Cortex of kidney (tissue), 1 donor: ENCODE data around the gene TMEM150C.

ENCODE experiments used
- DNase-seq: peaks from one replicate; lab custom pipeline; 2025; lab: John Stamatoyannopoulos, UW

The TMEM150C gene

DNA sequence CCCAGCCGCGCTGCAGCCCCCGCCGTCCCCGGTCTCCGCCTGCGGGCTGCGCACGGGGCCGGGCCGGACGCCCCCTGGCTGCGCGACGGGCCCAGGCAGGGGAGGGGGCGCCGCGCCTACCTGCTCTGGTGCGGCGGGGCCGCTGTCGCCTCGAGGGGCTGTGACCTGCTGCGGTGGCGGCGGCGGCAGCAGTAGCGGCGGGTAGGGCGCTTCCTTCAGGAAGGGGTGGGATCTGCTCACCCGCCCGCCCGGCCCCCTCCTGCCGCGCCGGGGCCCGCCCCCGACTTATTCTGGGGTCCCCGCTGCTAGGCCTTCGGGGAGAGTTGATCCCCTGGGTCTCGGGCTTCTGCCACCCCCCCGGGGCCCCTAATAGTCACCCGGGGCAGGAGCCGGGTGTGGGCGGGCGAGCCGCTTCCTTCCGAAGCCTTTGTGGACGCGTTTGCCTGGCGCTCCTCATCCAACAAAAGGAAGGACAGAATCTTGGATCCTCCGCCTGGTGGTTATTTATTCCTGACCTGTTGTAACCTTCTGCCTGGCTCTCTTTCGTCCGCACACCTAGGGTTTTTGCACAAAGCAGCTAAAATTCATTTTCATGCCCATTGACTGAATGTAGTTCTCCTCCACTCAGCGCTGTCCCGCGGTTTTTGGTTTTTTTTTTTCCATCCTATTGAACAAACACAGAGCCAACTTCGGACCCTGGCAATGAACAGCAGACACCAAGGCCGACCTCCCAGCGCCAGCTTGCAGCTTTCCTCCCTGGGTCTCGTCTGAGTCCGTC, at the start of gene TMEM150C:
Gene TMEM150C, minus strand, starts transcription at position 203 of the 778 bp plus-strand sequence. CDS start 57,331 bp downstream, outside the sequence.
- no peak for DNase-seq

DNA sequence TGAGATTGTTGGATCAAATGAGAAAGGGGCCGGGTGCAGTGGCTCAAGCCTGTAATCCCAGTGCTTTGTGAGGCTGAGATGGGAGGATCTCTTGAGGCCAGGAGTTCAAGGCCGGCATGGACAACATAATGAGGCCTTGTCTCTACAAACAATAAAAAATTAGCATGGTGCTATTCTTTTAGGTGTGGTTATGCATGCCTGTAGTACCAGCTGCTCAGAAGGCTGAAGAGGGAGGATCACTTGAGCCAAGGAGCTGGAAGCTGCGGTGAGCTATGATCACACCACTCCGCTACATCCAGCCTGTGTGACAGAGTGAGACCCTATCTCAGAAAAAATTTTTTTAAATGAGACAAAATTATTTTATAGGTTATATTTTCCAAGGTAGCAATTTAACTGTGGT, 49.7 kb upstream of the TMEM150C start:
- no peak for DNase-seq

DNA sequence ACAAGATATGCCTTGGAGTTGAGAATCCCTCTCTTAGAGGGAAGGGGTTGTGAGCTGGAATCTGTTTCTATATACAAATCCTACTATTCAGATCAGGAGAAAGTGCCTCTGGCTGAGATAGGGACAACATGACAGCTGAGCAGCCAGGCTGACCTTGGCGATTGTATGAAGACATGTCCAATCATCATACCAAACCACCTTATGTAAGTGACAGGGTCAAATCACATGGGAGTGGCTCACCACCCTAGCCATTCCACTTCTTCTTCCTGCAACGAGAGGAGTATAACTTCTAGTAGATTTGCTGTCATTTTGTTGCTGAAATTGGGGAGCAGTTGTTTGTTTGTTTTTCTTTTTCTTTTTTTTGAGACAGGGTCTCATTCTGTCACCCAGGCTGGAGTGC, 48.3 kb upstream of the TMEM150C start:
- no peak for DNase-seq

DNA sequence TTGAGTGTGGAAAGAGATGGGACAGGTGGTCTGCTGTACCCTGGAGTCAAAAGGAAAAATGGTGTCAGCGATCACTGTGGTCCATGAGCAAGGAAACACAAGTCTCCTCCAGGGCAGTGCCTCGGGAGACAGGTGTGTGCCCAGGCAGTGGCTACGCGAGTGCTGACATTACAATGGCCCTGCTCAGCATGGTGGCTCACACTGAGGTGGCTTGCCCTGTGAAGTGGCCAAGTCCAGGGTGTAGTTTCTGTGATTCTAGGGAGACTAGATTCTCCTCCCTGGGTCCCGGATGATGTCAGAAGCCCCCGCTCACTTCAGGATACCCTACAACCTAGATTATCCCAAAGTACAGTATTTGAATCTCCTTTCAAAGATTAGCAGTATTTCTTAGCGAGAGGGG, 44.8 kb upstream of the TMEM150C start:
- DNase-seq, result no peak

GRCh38 chr4:82604522-82604921, 42.7 kb upstream of the TMEM150C start:
- DNase-seq, result no peak

GRCh38 chr4:82601242-82602015, 39.6 kb upstream of the TMEM150C start:
- no peak for DNase-seq

DNA sequence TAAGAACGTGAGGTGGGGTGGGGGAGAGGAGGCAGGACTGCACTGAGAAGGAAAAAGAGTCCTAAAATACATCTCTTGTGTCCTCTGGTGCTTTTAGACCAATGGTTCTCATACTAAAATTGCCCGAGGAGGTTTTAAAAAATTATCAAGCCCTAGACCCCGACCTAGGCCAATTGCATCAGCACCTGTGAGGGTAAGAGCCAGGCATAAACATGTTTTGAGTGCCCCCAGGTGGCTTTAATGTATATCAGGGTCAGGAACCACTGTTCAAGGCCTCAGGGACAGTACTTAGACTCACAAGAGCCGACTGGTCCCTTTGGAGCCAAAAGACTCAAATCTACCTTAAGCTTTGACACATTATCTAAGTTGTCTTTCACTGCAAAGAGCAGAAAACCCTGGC, 37.5 kb upstream of the TMEM150C start:
- no peak for DNase-seq

DNA sequence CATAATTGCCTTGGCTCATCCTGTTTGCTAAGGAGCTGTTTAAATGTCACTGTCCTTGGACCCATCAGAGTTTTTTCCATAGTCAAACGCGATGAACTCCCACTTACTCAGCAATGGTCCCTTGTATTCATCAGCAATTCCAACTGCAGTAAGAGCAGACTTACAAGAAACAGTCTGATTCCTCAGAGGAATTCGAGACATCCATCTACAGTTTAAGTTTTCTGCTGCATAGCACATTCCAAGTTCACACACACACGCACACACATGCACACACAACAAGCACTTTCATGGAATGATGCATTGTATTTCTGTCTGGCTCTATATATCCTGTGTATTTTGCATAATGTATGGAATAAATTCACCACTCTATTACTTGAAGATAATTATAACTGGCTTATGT, 32.7 kb upstream of the TMEM150C start:
- DNase-seq, result no peak

DNA sequence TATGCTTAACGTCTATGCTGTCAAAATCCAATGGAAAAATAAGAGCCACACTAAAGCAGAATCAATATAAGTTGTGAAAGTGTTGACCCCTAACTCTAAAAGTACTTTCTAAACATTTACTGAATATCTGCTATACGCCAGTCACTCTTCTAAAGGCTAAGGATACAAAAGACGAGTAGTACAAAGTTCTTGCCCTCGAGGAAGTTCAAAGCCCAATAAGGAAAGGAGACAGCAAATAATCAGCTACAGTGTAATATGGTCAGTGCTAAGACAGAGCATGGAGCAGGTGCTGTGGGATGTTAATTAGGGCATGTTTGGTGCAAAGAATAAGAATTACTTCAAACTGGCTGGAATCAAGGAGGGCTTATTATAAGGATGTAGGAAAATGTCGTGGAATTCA, 31.6 kb upstream of the TMEM150C start:
- no peak for DNase-seq

- DNase-seq, result no peak
These were observed 30.9 kb upstream of the TMEM150C start for GRCh38 chr4:82592639-82593038.

DNA sequence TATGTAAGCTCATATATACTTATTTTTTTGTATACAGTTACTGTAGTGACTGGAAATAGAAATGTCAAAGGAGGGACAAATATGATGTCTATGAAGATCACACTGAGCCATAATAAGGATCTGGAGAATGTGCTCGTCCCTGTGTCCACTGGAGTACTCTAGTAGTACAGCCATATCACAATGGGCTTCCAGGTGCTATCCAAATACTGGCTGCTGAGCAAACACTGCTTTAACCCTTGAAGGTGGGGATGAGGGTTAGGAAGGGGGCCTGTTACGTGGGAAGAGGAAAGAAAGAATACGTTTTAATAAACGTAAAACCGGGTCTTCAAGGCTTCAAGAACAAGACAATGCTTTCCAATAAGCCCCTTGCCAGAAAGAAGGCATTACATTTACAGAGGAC, 29.8 kb upstream of the TMEM150C start:
- no peak for DNase-seq

- no peak for DNase-seq
These were observed 28.0 kb upstream of the TMEM150C start for GRCh38 chr4:82589756-82590155.

- no peak for DNase-seq
These were observed 27.0 kb upstream of the TMEM150C start for GRCh38 chr4:82588771-82589270.

DNA sequence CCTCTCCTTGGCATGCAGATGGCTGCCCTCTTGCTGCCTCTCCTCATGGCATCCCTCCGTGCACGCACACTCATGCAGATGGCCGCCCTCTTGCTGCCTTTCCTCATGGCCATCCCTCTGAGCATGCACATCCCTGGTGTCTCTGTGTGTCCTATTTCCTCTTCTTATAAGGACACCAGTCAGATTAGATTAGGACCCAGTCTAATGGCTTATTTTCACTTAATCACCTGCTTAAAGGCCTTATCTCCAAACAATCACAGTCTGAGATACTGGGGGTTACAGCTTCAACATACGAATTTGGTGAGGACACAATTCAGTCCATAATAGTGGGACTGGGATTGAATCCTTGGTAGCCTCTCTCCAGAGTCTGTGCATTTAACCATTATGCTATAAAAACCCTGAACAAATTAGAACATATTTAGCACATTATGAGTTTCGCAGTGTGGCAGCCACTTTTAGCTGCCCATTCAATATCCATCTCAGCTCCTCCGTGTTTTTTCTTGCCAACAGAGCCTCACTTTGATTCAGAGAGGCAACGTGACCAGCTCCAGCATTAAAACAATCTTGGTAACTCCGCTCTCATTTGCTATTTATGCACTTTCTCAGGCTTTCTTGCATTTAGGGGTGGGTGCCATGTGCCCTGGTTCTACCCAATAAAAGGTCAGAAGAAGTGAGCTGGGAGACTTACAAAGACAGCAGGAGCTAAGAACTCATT, 26.2 kb upstream of the TMEM150C start:
- no peak for DNase-seq

DNA sequence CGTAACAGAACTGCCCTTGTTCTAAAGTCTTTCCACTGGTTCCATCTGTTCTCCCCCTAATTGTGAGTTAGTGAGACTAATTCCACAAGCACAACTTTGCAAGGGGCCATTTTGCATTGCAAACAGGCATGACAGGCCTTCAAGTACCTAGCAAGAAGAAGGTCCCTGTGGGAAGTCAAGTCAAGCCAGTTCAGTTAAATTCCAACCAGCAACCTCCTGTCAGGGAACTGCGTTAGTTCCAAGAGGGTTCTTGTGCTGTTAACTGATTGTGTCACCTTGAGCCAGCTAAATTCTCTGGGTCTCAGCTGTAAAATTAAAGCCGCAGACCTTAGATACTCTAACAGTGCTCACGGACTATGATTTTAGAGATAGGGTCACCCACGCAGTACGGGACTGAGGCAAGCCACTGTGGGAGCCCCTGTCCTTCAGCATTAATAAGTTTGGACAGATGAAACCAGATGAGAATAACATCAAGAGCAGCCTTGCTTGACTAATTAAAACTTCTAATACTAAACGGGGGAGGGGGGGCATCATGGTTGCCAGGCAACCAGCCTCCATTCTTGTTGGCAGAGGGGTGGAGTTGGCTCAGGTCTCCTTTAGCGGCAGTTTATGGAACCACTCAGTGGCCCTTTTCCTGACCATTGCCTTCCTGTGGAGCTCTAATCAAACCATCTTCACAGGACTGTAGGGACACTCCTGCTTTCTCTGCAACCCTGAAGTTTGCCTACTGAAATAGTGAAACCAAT, 24.1 kb upstream of the TMEM150C start:
- no peak for DNase-seq

GRCh38 chr4:82584931-82585330, 23.1 kb upstream of the TMEM150C start:
- no peak for DNase-seq

DNA sequence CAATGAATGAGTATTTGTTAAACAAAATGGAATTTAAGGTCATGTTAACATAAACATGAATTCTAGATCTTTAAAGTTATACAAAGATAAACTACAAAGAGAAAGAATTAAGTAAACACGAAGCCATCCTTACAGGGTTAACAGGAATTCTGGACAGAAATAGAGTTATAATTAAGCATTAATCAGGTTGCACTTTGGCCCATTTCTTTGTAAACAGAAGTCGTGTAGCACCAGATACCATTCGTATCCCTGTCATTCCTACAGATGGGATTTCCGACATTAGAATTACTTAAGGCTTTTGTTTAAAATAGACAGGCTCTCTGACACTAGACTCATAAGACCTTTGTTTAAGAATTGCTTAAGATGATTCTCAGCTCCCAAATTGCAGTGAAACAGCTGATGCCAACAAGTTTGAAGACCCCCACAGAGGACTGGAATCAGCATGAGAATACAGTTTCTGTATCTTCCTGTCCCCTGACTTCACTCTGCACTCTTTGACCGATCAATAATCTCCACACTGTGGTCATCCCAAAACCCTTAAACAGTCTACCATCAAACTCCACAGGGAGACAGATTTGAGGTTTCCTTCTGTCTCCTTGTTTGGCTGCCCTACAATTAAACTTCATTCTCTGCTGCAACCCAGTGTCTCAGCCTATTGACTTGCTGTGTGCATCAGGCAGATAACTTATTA, 22.3 kb upstream of the TMEM150C start:
- DNase-seq, result no peak

GRCh38 chr4:82579932-82580331, 18.1 kb upstream of the TMEM150C start:
- no peak for DNase-seq

DNA sequence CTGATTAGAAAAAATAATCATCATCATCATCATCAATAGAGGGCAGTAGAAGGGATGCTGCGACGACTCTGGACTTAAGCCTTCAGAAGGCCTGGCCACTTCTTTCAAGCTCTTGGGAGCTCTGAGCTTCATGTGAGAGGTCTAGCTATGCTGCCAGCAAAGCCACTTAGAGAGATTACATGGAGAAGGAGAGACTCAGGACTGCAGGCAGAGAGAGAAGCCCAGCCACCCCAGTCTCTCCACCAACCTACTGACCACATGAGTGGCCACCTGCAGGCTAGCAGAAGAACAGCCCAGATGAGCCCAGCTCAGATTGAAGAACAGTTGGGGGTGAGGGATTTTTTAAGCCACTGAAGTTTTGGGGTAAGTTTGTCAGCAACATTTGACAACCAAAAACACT, 17.1 kb upstream of the TMEM150C start:
- no peak for DNase-seq

DNA sequence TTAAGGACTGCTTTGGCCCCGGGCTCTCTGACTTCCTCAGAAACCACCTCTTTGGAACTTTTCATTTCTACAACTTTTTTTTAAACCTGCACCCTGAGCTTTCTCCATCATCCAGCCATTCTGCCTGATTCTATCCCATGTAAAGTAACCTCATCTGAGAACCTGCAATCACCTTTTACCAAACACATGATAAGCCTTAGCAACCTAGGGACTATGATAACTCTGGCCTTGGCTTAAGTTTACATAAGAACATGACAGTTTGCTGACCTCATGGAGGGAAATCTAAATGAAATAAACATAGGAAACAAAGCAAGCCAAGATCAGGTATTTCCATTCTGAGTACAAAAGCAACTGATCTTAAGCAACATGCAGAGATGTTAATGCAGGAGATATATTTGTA, 15.7 kb upstream of the TMEM150C start:
- DNase-seq, result no peak

DNA sequence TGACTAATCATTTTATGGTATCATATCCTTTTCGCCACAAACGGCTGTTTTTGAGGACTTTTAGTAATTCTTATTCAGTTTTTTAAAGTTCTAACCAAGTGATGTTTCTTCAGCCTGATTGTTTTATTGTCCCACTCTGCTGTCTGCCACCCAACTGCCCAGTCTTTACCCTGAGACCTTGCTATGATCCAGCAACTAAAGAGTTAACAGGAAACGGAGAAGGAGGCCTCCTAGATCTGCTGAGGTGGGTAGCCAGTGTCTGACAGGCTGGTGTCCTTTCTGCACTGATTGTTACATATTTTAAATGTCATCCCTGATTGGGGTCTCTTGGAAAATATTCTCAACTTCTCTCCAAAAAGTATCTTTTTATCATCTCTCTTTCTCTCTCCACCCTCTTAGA, 7.9 kb upstream of the TMEM150C start:
- no peak for DNase-seq
